Measurements from ENCODE around the gene OSBP2. TPM values are rescaled to one million over a fixed set of nuclear protein-coding genes. Genes with fewer than 3 reads are reported as not detected.
A peak's percentile ranks its signal among the peaks of the same experiment; 100 is the strongest.

OSBP2 gene
- polyA plus RNA-seq, 2 donors: 2.5 to 2.7 TPM

DNA sequence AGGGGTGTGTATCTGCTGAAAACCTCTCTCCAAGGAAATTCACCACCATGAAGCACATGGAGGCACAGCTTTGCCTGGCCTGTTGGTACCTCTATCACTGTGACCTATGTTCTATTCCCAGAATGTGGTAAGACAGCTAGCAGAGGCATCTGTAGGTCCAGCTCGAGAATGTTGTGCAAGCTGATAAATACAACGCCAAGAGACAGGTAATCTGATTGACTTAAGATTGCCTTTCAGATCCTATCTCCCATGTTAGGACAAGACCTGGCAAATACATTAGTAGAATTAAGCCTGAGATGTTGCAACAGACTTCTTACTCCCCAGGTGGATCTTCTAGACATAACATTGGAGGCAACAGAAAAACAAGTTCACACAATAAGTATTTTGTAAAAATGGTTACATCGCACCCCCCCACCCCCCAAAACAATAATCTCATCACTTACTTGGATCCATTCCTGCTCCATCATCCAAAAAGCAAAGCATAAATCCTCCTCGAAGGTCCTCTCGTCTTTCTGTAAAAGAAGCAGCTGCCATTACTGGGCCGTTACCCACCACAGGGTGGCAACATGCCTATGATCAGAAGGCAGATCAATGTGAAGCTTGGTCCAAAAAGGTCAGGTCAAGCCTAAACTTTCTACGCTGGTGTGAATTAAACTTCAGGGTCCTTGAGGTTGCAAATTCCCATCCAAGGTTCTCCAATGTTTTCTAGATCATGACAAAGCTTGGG, 255.4 kb downstream of the OSBP2 start:
- H3K4me3 ChIP-seq (ENCODE audit: low read depth in 1 of 2, low read length in 2 of 2): no peak overlapping the region
- H3K27me3 ChIP-seq (ENCODE audit: control insufficient read depth in 1 of 2, insufficient read depth in 2 of 2, low read length in 2 of 2): no peaks in the 10 kb centered on the region
- peak overlapping the region in 1 of 2 donors; percentile 26 for H3K27ac ChIP-seq (ENCODE audit: low read depth in 2 of 2, low read length in 1 of 2)
- 56 to 59% methylated on average over 7 of the region's 7 CpGs for WGBS, 2 donors
- no peaks in the 10 kb centered on the region for H3K9me3 ChIP-seq (ENCODE audit: control insufficient read depth in 2 of 2, insufficient read depth in 1 of 2, low read depth in 1 of 2, low read length in 1 of 2)
- H3K36me3 ChIP-seq (ENCODE audit: control insufficient read depth in 2 of 2, insufficient read depth in 2 of 2, low read length in 1 of 2): peaks cover 7 to 14% of the 10 kb centered on the region in 2 donors
- peaks cover 0 to 11% of the 10 kb centered on the region in 2 donors for H3K4me1 ChIP-seq (ENCODE audit: control insufficient read depth in 2 of 2, insufficient read depth in 2 of 2, low read length in 1 of 2)

- WGBS, 2 donors: 89 to 93% methylated on average over 2 of the region's 2 CpGs
Measured at GRCh38 chr22:30953206-30953605, 258.5 kb downstream of the OSBP2 start.

DNA sequence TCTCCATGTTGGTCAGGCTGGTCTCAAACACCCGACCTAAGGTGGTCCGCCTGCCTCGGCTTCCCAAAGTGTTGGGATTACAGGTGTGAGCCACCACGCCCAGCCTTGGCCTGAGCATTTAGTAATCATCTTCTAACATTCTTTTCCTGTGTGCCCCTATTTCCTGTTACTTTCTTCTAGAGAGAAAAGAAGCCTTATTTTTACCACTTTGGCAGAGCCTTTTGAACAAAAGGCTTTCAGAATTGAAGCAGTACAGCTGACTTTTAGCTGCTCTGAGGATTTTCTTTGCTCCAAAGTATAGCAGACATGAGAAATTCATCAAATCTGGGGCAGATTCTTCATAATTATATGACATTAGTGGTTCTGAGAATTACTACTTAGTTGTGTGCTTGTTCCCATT, 260.5 kb downstream of the OSBP2 start:
- Histone ChIP-seq H3K4me3 (ENCODE audit: low read depth in 1 of 2, low read length in 2 of 2) (no peak overlapping the region), H3K4me1 (ENCODE audit: control insufficient read depth in 2 of 2, insufficient read depth in 2 of 2, low read length in 1 of 2) (peaks cover 0 to 2% of the 10 kb centered on the region in 2 donors), H3K27ac (ENCODE audit: low read depth in 2 of 2, low read length in 1 of 2) (no peak overlapping the region), H3K36me3 (ENCODE audit: control insufficient read depth in 2 of 2, insufficient read depth in 2 of 2, low read length in 1 of 2) (peaks cover 2 to 3% of the 10 kb centered on the region in 2 donors), H3K9me3 (ENCODE audit: control insufficient read depth in 2 of 2, insufficient read depth in 1 of 2, low read depth in 1 of 2, low read length in 1 of 2) (no peaks in the 10 kb centered on the region), H3K27me3 (ENCODE audit: control insufficient read depth in 1 of 2, insufficient read depth in 2 of 2, low read length in 2 of 2) (no peaks in the 10 kb centered on the region)
- WGBS, 2 donors: 89 to 93% methylated on average over 4 of the region's 4 CpGs

More at GRCh38 chr22:30953206-30953605, 258.5 kb downstream of the OSBP2 start:
- Histone ChIP-seq H3K4me3 (ENCODE audit: low read depth in 1 of 2, low read length in 2 of 2) (no peak overlapping the region), H3K27ac (ENCODE audit: low read depth in 2 of 2, low read length in 1 of 2) (no peak overlapping the region), H3K27me3 (ENCODE audit: control insufficient read depth in 1 of 2, insufficient read depth in 2 of 2, low read length in 2 of 2) (no peaks in the 10 kb centered on the region), H3K4me1 (ENCODE audit: control insufficient read depth in 2 of 2, insufficient read depth in 2 of 2, low read length in 1 of 2) (peaks cover 0 to 2% of the 10 kb centered on the region in 2 donors), H3K36me3 (ENCODE audit: control insufficient read depth in 2 of 2, insufficient read depth in 2 of 2, low read length in 1 of 2) (peaks cover 3 to 11% of the 10 kb centered on the region in 2 donors), H3K9me3 (ENCODE audit: control insufficient read depth in 2 of 2, insufficient read depth in 1 of 2, low read depth in 1 of 2, low read length in 1 of 2) (no peaks in the 10 kb centered on the region)

Other genes starting within 250 kb of the OSBP2 start
- gene SEC14L3, start 222.9 kb upstream of the OSBP2 start, polyA plus RNA-seq: not detected
- gene SEC14L4, start 189.2 kb upstream of the OSBP2 start, polyA plus RNA-seq: under 1 TPM in 1 of 2 donors, not detected in 1; 0.02 TPM
- gene SEC14L6, start 148.1 kb upstream of the OSBP2 start, polyA plus RNA-seq: under 1 TPM in 1 of 2 donors, not detected in 1; 0.07 TPM
- under 1 TPM; 0.14 to 0.15 TPM for gene GAL3ST1, start 120.2 kb upstream of the OSBP2 start, polyA plus RNA-seq
- 10 to 100 TPM; 31.3 to 46.6 TPM for gene PES1, start 103.0 kb upstream of the OSBP2 start, polyA plus RNA-seq
- gene TCN2, start 87.7 kb upstream of the OSBP2 start, polyA plus RNA-seq: 1 to 10 TPM; 1.6 to 2.2 TPM
- gene SLC35E4, start 59.1 kb upstream of the OSBP2 start, polyA plus RNA-seq: 1 to 10 TPM; 1.7 to 3.1 TPM
- gene DUSP18, start 27.0 kb upstream of the OSBP2 start, polyA plus RNA-seq: 1 to 10 TPM; 3.6 to 4.7 TPM

All from esophagus (tissue), 2 donors.